ENCODE measurements around the gene CYLD. TPM values are rescaled to one million over a fixed set of nuclear protein-coding genes. Genes with fewer than 3 reads are reported as not detected.
A peak's percentile ranks its signal among the peaks of the same experiment; 100 is the strongest.

Gene CYLD
- 53.9 TPM for total RNA-seq
- polyA plus RNA-seq = 30.0 TPM
- long read RNA-seq, donor 1, partial matches to known transcripts = 0 of 2 reads
- long read RNA-seq, donor 1, other reads (novel, unspliced or antisense) = 0 of 2 reads
- long read RNA-seq, donor 2 = 0 reads
- long read RNA-seq, donor 3, partial matches to known transcripts = 0 of 2 reads
- long read RNA-seq, donor 3, other reads (novel, unspliced or antisense) = 0 of 2 reads
- long read RNA-seq, donor 4, partial matches to known transcripts = 0 of 3 reads
- long read RNA-seq, donor 4, other reads (novel, unspliced or antisense) = 0 of 3 reads
- long read RNA-seq, donor 5, partial matches to known transcripts = 0 of 5 reads
- long read RNA-seq, donor 5, other reads (novel, unspliced or antisense) = 0 of 5 reads
- long read RNA-seq, donor 6, partial matches to known transcripts = 5 of 8 reads
- long read RNA-seq, donor 6, other reads (novel, unspliced or antisense) = 0 of 8 reads
- long read RNA-seq, donor 7, partial matches to known transcripts = 0 of 6 reads
- long read RNA-seq, donor 7, other reads (novel, unspliced or antisense) = 0 of 6 reads
- long read RNA-seq, donor 8, partial matches to known transcripts = 0 of 1 reads
- long read RNA-seq, donor 8, other reads (novel, unspliced or antisense) = 0 of 1 reads
- long read RNA-seq, donor 9 = 0 reads
- long read RNA-seq, donor 10, partial matches to known transcripts = 0 of 4 reads
- long read RNA-seq, donor 10, other reads (novel, unspliced or antisense) = 0 of 4 reads

GRCh38 chr16:50741781-50742575 lies at the start of gene CYLD:
Gene CYLD, plus strand, starts transcription at chr16:50742086. Its CDS starts 7,613 bp downstream, at chr16:50749699.
- no peaks in the 10 kb centered on the region for H3K9me3 ChIP-seq (ENCODE audit: control insufficient read depth in 2 of 2, insufficient read depth in 1 of 2, low read length in 1 of 2)
- under 1% methylated on average over 92 of the region's 93 CpGs for WGBS
- H3K27ac ChIP-seq (ENCODE audit: low read depth in 1 of 2, low read length in 1 of 2) = peak within 1 kb of the TSS; percentile 85 to 90
- peak within 1 kb of the TSS; percentile 72 to 88 for H3K4me3 ChIP-seq (ENCODE audit: low read length in 2 of 2)
- H3K27me3 ChIP-seq (ENCODE audit: control insufficient read depth in 2 of 2, insufficient read depth in 1 of 2, low read length in 1 of 2) = no peaks in the 10 kb centered on the region
- peaks cover 9 to 14% of the 10 kb centered on the region in 2 donors for H3K4me1 ChIP-seq (ENCODE audit: control insufficient read depth in 2 of 2, insufficient read depth in 2 of 2, low read length in 2 of 2)
- peak; percentile 96 to 100 (median 99) for DNase-seq (ENCODE audit: low read depth in 6 of 9, low spot score in 9 of 9)
- no peaks in the 10 kb centered on the region for H3K36me3 ChIP-seq (ENCODE audit: control insufficient read depth in 2 of 2, insufficient read depth in 2 of 2, low read length in 1 of 2)

- 96% methylated on average over 4 of the region's 4 CpGs for WGBS
- H3K27me3 ChIP-seq (ENCODE audit: control insufficient read depth in 2 of 2, insufficient read depth in 1 of 2, low read length in 1 of 2) = peaks cover 2 to 21% of the 10 kb centered on the region in 2 donors
- H3K36me3 ChIP-seq (ENCODE audit: control insufficient read depth in 2 of 2, insufficient read depth in 2 of 2, low read length in 1 of 2) = no peaks in the 10 kb centered on the region
- H3K4me1 ChIP-seq (ENCODE audit: control insufficient read depth in 2 of 2, insufficient read depth in 2 of 2, low read length in 2 of 2) = peaks cover 0 to 26% of the 10 kb centered on the region in 2 donors
- no peak overlapping the region for H3K4me3 ChIP-seq (ENCODE audit: low read length in 2 of 2)
- H3K9me3 ChIP-seq (ENCODE audit: control insufficient read depth in 2 of 2, insufficient read depth in 1 of 2, low read length in 1 of 2) = no peaks in the 10 kb centered on the region
- no peak for DNase-seq (ENCODE audit: low read depth in 6 of 9, low spot score in 9 of 9)
- no peak overlapping the region for H3K27ac ChIP-seq (ENCODE audit: low read depth in 1 of 2, low read length in 1 of 2)
These were observed 49.3 kb upstream of the CYLD start for GRCh38 chr16:50692644-50692998.

- Histone ChIP-seq H3K4me1 (ENCODE audit: control insufficient read depth in 2 of 2, insufficient read depth in 2 of 2, low read length in 2 of 2) (peaks cover 0 to 29% of the 10 kb centered on the region in 2 donors), H3K9me3 (ENCODE audit: control insufficient read depth in 2 of 2, insufficient read depth in 1 of 2, low read length in 1 of 2) (no peaks in the 10 kb centered on the region), H3K27me3 (ENCODE audit: control insufficient read depth in 2 of 2, insufficient read depth in 1 of 2, low read length in 1 of 2) (peaks cover 2 to 19% of the 10 kb centered on the region in 2 donors), H3K4me3 (ENCODE audit: low read length in 2 of 2) (peak within 1 kb of the TSS; percentile 13 to 34), H3K27ac (ENCODE audit: low read depth in 1 of 2, low read length in 1 of 2) (no peak within 1 kb of the TSS), H3K36me3 (ENCODE audit: control insufficient read depth in 2 of 2, insufficient read depth in 2 of 2, low read length in 1 of 2) (no peaks in the 10 kb centered on the region)
- 25% methylated on average over 56 of the region's 56 CpGs for WGBS
- DNase-seq (ENCODE audit: low read depth in 6 of 9, low spot score in 9 of 9) = peak in 1 of 9 donors; percentile 31
These were observed 48.7 kb upstream of the CYLD start, which contains the start of gene NOD2 for GRCh38 chr16:50692999-50693781. Gene NOD2, plus strand, starts transcription at chr16:50693606. Its CDS starts 5,890 bp downstream, at chr16:50699496.

GRCh38 chr16:50694206-50694605 lies 47.7 kb upstream of the CYLD start:
- no peak overlapping the region for H3K4me3 ChIP-seq (ENCODE audit: low read length in 2 of 2)
- peaks cover 0 to 33% of the 10 kb centered on the region in 2 donors for H3K4me1 ChIP-seq (ENCODE audit: control insufficient read depth in 2 of 2, insufficient read depth in 2 of 2, low read length in 2 of 2)
- H3K9me3 ChIP-seq (ENCODE audit: control insufficient read depth in 2 of 2, insufficient read depth in 1 of 2, low read length in 1 of 2) = no peaks in the 10 kb centered on the region
- WGBS = 88% methylated on average over 2 of the region's 2 CpGs
- no peak overlapping the region for H3K27ac ChIP-seq (ENCODE audit: low read depth in 1 of 2, low read length in 1 of 2)
- no peaks in the 10 kb centered on the region for H3K36me3 ChIP-seq (ENCODE audit: control insufficient read depth in 2 of 2, insufficient read depth in 2 of 2, low read length in 1 of 2)
- no peak for DNase-seq (ENCODE audit: low read depth in 6 of 9, low spot score in 9 of 9)
- peaks cover 2 to 19% of the 10 kb centered on the region in 2 donors for H3K27me3 ChIP-seq (ENCODE audit: control insufficient read depth in 2 of 2, insufficient read depth in 1 of 2, low read length in 1 of 2)

- no peak for DNase-seq (ENCODE audit: low read depth in 6 of 9, low spot score in 9 of 9)
- WGBS = 97% methylated on average over 9 of the region's 9 CpGs
- peaks cover 2 to 19% of the 10 kb centered on the region in 2 donors for H3K27me3 ChIP-seq (ENCODE audit: control insufficient read depth in 2 of 2, insufficient read depth in 1 of 2, low read length in 1 of 2)
- H3K9me3 ChIP-seq (ENCODE audit: control insufficient read depth in 2 of 2, insufficient read depth in 1 of 2, low read length in 1 of 2) = no peaks in the 10 kb centered on the region
- H3K4me3 ChIP-seq (ENCODE audit: low read length in 2 of 2) = no peak overlapping the region
- peaks cover 0 to 33% of the 10 kb centered on the region in 2 donors for H3K4me1 ChIP-seq (ENCODE audit: control insufficient read depth in 2 of 2, insufficient read depth in 2 of 2, low read length in 2 of 2)
- no peak overlapping the region for H3K27ac ChIP-seq (ENCODE audit: low read depth in 1 of 2, low read length in 1 of 2)
- no peaks in the 10 kb centered on the region for H3K36me3 ChIP-seq (ENCODE audit: control insufficient read depth in 2 of 2, insufficient read depth in 2 of 2, low read length in 1 of 2)
These were observed 46.6 kb upstream of the CYLD start for GRCh38 chr16:50695017-50696000.

GRCh38 chr16:50696126-50696525 lies 45.8 kb upstream of the CYLD start:
- 66% methylated on average over 5 of the region's 5 CpGs for WGBS
- H3K36me3 ChIP-seq (ENCODE audit: control insufficient read depth in 2 of 2, insufficient read depth in 2 of 2, low read length in 1 of 2) = no peaks in the 10 kb centered on the region
- H3K4me1 ChIP-seq (ENCODE audit: control insufficient read depth in 2 of 2, insufficient read depth in 2 of 2, low read length in 2 of 2) = peaks cover 0 to 33% of the 10 kb centered on the region in 2 donors
- H3K4me3 ChIP-seq (ENCODE audit: low read length in 2 of 2) = no peak overlapping the region
- no peaks in the 10 kb centered on the region for H3K9me3 ChIP-seq (ENCODE audit: control insufficient read depth in 2 of 2, insufficient read depth in 1 of 2, low read length in 1 of 2)
- peaks cover 2 to 19% of the 10 kb centered on the region in 2 donors for H3K27me3 ChIP-seq (ENCODE audit: control insufficient read depth in 2 of 2, insufficient read depth in 1 of 2, low read length in 1 of 2)
- no peak for DNase-seq (ENCODE audit: low read depth in 6 of 9, low spot score in 9 of 9)
- H3K27ac ChIP-seq (ENCODE audit: low read depth in 1 of 2, low read length in 1 of 2) = no peak overlapping the region

- H3K4me1 ChIP-seq (ENCODE audit: control insufficient read depth in 2 of 2, insufficient read depth in 2 of 2, low read length in 2 of 2) = peaks cover 0 to 33% of the 10 kb centered on the region in 2 donors
- WGBS = 80% methylated on average over 15 of the region's 15 CpGs
These were observed 45.1 kb upstream of the CYLD start for GRCh38 chr16:50696575-50697420.

More at GRCh38 chr16:50696575-50697420, 45.1 kb upstream of the CYLD start:
- peaks cover 2 to 19% of the 10 kb centered on the region in 2 donors for H3K27me3 ChIP-seq (ENCODE audit: control insufficient read depth in 2 of 2, insufficient read depth in 1 of 2, low read length in 1 of 2)
- H3K36me3 ChIP-seq (ENCODE audit: control insufficient read depth in 2 of 2, insufficient read depth in 2 of 2, low read length in 1 of 2) = no peaks in the 10 kb centered on the region
- H3K9me3 ChIP-seq (ENCODE audit: control insufficient read depth in 2 of 2, insufficient read depth in 1 of 2, low read length in 1 of 2) = no peaks in the 10 kb centered on the region
- no peak overlapping the region for H3K27ac ChIP-seq (ENCODE audit: low read depth in 1 of 2, low read length in 1 of 2)
- DNase-seq (ENCODE audit: low read depth in 6 of 9, low spot score in 9 of 9) = no peak
- H3K4me3 ChIP-seq (ENCODE audit: low read length in 2 of 2) = no peak overlapping the region
